HepG2 (cell line): ENCODE data around the gene ZNF561. TPM values are rescaled to one million over a fixed set of nuclear protein-coding genes. Genes with fewer than 3 reads are reported as not detected.

Experiments used
- ATAC-seq: fragments of 200-7000 bp; cut with Tn5 transposase; 3 replicates; pipeline ENCODE4 v1.9.1; 2020; ENCODE audit warnings: mild to moderate bottlenecking, moderate library complexity
- BruUV-seq: library from RNA; stranded (reverse); fragments of 400-500 nt; replicated peaks from 2 replicates; lab custom pipeline; 2021; lab: Mats Ljungman, UMichigan
- CTCF ChIA-PET: fragments of 300-600 bp; formaldehyde crosslinking; extraction: SDS; loops from one replicate; lab custom pipeline; 2021; ENCODE audit warnings: low total read pairs, inconsistent platforms, low intra/inter-chr PET ratio; lab: Yijun Ruan, JAX
- POLR2A ChIA-PET: fragments of 350-600 bp; sonication (Branson Sonifier 250); formaldehyde crosslinking; loops from one replicate; lab custom pipeline; 2020; ENCODE audit warnings: antibody characterized with exemption, inconsistent platforms; lab: Yijun Ruan, JAX
- DNase-seq: peaks from one replicate; pipeline ENCODE4 v3.0.0-alpha.2; 2015; ENCODE audit warnings: low spot score
- FAIRE-seq: peaks from 3 replicates; lab custom pipeline; 2011; peaks lifted over from hg19 to GRCh38; lab: Jason Lieb, UNC
- H2AFZ ChIP-seq: one replicate; pipeline ENCODE4 v1.6.1; 2011; ENCODE audit warnings: low read length, inconsistent platforms
- H3K27ac ChIP-seq: fragments of 300-600 bp; 3 replicates; pipeline ENCODE4 v1.8.0; 2011; ENCODE audit warnings: mixed run types, mild to moderate bottlenecking, mixed read lengths, low read length, inconsistent platforms; ENCODE audit not compliant: insufficient read depth; ENCODE audit errors: extremely low read length
- H3K27me3 ChIP-seq, 2 experiments: fragments of 200-600 bp in 1 of 2; 2 replicates in 1 of 2; 3 replicates in 1 of 2; pipeline versions ENCODE4 v1.6.0 to v1.8.0; 2011; ENCODE audit warnings: low read length in 2 of 2, mild to moderate bottlenecking in 2 of 2, moderate library complexity in 2 of 2, inconsistent platforms in 1 of 2; ENCODE audit not compliant: insufficient read depth in 2 of 2, control insufficient read depth in 1 of 2
- H3K36me3 ChIP-seq, 2 experiments: fragments of 200-600 bp in 1 of 2; replicated peaks in 1 of 2; 2 replicates in 1 of 2; 3 replicates in 1 of 2; pipeline versions ENCODE4 v1.5.1 to v1.8.0; 2011; ENCODE audit warnings: low read length in 2 of 2, inconsistent platforms in 1 of 2; ENCODE audit not compliant: insufficient read depth in 2 of 2, control insufficient read depth in 1 of 2
- H3K4me1 ChIP-seq: 2 replicates; pipeline ENCODE4 v1.5.1; 2012; ENCODE audit warnings: low read length, inconsistent platforms; ENCODE audit not compliant: insufficient read depth
- H3K4me2 ChIP-seq: 2 replicates; pipeline ENCODE4 v1.6.0; 2011; ENCODE audit warnings: low read depth, low read length, inconsistent platforms
- H3K4me3 ChIP-seq, 3 experiments: fragments of 200-600 bp in 1 of 3; sonication (generic), shearing (Covaris generic) in 1 of 3; replicated peaks in 1 of 3; 2 replicates each; pipeline ENCODE4 v1.5.1; 2011 to 2016; ENCODE audit warnings: low read length in 3 of 3, inconsistent platforms in 2 of 3, low read depth in 2 of 3, mild to moderate bottlenecking in 2 of 3, control low read depth in 1 of 3, mixed read lengths in 1 of 3; ENCODE audit not compliant: insufficient read depth in 1 of 3
- H3K79me2 ChIP-seq: one replicate; pipeline ENCODE4 v1.6.1; 2011; ENCODE audit warnings: low read length, inconsistent platforms; ENCODE audit not compliant: insufficient read depth
- H3K9ac ChIP-seq: 2 replicates; pipeline ENCODE4 v1.6.0; 2011; ENCODE audit warnings: mild to moderate bottlenecking, low read depth, low read length, inconsistent platforms; ENCODE audit not compliant: insufficient read depth
- H3K9me3 ChIP-seq: 2 replicates; pipeline ENCODE4 v1.5.1; 2012; ENCODE audit warnings: mild to moderate bottlenecking, low read length
- H4K20me1 ChIP-seq: 2 replicates; pipeline ENCODE4 v1.6.0; 2011; ENCODE audit warnings: inconsistent platforms, mild to moderate bottlenecking, low read length, moderate library complexity; ENCODE audit not compliant: insufficient read depth
- ADNP ChIP-seq: sonication (generic); formaldehyde crosslinking; IDR thresholded peaks from 2 replicates; pipeline ENCODE4 v1.4.0; 2020; ENCODE audit warnings: missing genetic modification reagents
- BRD4 ChIP-seq: sonication (generic); formaldehyde crosslinking; IDR thresholded peaks from 2 replicates; pipeline ENCODE4 v1.4.0; 2020; ENCODE audit warnings: missing genetic modification reagents
- CCAR2 ChIP-seq: fragments of 200-400 bp; formaldehyde crosslinking; optimal IDR thresholded peaks from 2 replicates; pipeline ENCODE3; 2018; ENCODE audit warnings: low read depth, mild to moderate bottlenecking, low read length, moderate library complexity
- CEBPB ChIP-seq: IDR thresholded peaks from 2 replicates; pipeline ENCODE4 v1.6.1; 2011; ENCODE audit warnings: low read depth, low read length, improper control_type of control experiment, borderline replicate concordance
- CREM ChIP-seq, 2 experiments: sonication (generic) in 1 of 2; formaldehyde crosslinking in 1 of 2; IDR thresholded peaks; 2 replicates each; pipeline versions ENCODE4 v1.4.0 to v1.6.1; 2016 to 2020; ENCODE audit warnings: antibody characterized with exemption in 1 of 2, mild to moderate bottlenecking in 1 of 2, missing genetic modification reagents in 1 of 2
- NCOA1 ChIP-seq: sonication (generic); formaldehyde crosslinking; IDR thresholded peaks from 2 replicates; pipeline ENCODE4 v1.9.0; 2021; ENCODE audit warnings: missing genetic modification reagents
- PTBP1 ChIP-seq: fragments of 200-400 bp; formaldehyde crosslinking; IDR thresholded peaks from 2 replicates; pipeline ENCODE4 v1.6.1; 2018; ENCODE audit warnings: low read length, low read depth; ENCODE audit not compliant: poor library complexity, severe bottlenecking
- RELA ChIP-seq: sonication (generic); formaldehyde crosslinking; IDR thresholded peaks from 2 replicates; pipeline ENCODE4 v1.4.0; 2020; ENCODE audit warnings: missing genetic modification reagents
- STAT6 ChIP-seq: sonication (generic); formaldehyde crosslinking; IDR thresholded peaks from 2 replicates; pipeline ENCODE4 v1.4.0; 2020; ENCODE audit warnings: missing genetic modification reagents, mild to moderate bottlenecking, borderline replicate concordance
- TOE1 ChIP-seq: sonication (generic); formaldehyde crosslinking; IDR thresholded peaks from 2 replicates; pipeline ENCODE4 v1.4.0; 2020; ENCODE audit warnings: mild to moderate bottlenecking, missing genetic modification reagents
- ZNF124 ChIP-seq: sonication (generic); formaldehyde crosslinking; IDR thresholded peaks from 2 replicates; pipeline ENCODE4 v1.4.0; 2020; ENCODE audit warnings: missing genetic modification reagents
- ZNF512 ChIP-seq: sonication (generic); formaldehyde crosslinking; IDR thresholded peaks from 2 replicates; pipeline ENCODE4 v1.4.0; 2020; ENCODE audit warnings: mild to moderate bottlenecking, missing genetic modification reagents
- ZNF629 ChIP-seq: sonication (generic); formaldehyde crosslinking; conservative IDR thresholded peaks from 2 replicates; pipeline ENCODE4 v1.5.0; 2020; ENCODE audit warnings: missing genetic modification reagents
- ZNF703 ChIP-seq: sonication (generic); formaldehyde crosslinking; IDR thresholded peaks from 2 replicates; pipeline ENCODE4 v1.5.1; 2020; ENCODE audit warnings: missing genetic modification reagents, mild to moderate bottlenecking, moderate library complexity, borderline replicate concordance
- ZNF878 ChIP-seq: sonication (generic); formaldehyde crosslinking; IDR thresholded peaks from 2 replicates; pipeline ENCODE4 v1.8.1; 2023; ENCODE audit warnings: mild to moderate bottlenecking, missing genetic modification reagents, moderate library complexity
- WGBS: methylation state at CpG from one replicate; pipeline ENCODE4 v1.1.6; 2017; ENCODE audit warnings: low lambda C conversion rate; 5-methylcytosine and 5-hydroxymethylcytosine counted together
- in situ Hi-C: cut with HindIII; loops from 2 replicates; pipeline ENCODE4 v1.10.0; 2017; ENCODE audit warnings: low pct_unique_long_range_greater_than_20kb; ENCODE audit not compliant: extremely low pct_ligation_motif_present
- intact Hi-C: fragments of 100-400 bp; cut with micrococcal nuclease; formaldehyde crosslinking; loops from one replicate; pipeline ENCODE4 v1.10.0; 2022; ENCODE audit not compliant: unreplicated experiment
- polyA plus RNA-seq, 8 experiments: library from polyadenylated mRNA; depleted of rRNA in 3 of 8; stranded (reverse) in 7 of 8; unstranded in 1 of 8; fragments of >200 nt; fragmentation: Illumina TruSeq in 4 of 8; extraction: Trizol in 4 of 8; gene quantifications; 2 replicates each; pipeline versions ENCODE4 v1.2.1 to v1.2.3, GENCODE V29; 2011 to 2016; ENCODE audit warnings: low read depth in 4 of 8, missing spikeins in 1 of 8, mixed read lengths in 1 of 8; ENCODE audit not compliant: insufficient read depth in 1 of 8
- total RNA-seq, 5 experiments: library from RNA; depleted of rRNA; stranded (reverse); fragments of >200 nt; fragmentation: Illumina TruSeq; extraction: Trizol; gene quantifications; 2 replicates each; pipeline ENCODE4 v1.2.3, GENCODE V29; 2016; ENCODE audit warnings: low read depth in 1 of 5

Gene ZNF561
- total and polyA plus RNA-seq, 2 of the 13 experiments (the other 11 are each of a cell fraction or from before 2014, with no cell fraction given) = 19.8 to 35.1 TPM

- in situ Hi-C loops = no loop called here
- no peak for TF ChIP-seq ZNF124 (CRISPR knock-in tag)
- TF ChIP-seq TOE1 (CRISPR knock-in tag) = no peak
- TF ChIP-seq CREM (IDR thresholded peaks at IDR 0.05) = no peak
- TF ChIP-seq CREM (CRISPR knock-in tag; IDR thresholded peaks at IDR 0.05) = no peak
- TF ChIP-seq CCAR2 = no peak
- no peak for TF ChIP-seq BRD4 (CRISPR knock-in tag)
- no peak for TF ChIP-seq ADNP (CRISPR knock-in tag)
- TF ChIP-seq, all 625 proteins: peak for 0
- H3K4me3 ChIP-seq = no peak overlapping the region
- intact Hi-C loops = loop anchor here (10.0 kb wide), 1 partner anchor 446 kb away; no protein-coding TSS in a partner anchor
- ATAC-seq (no peak), DNase-seq (no peak), FAIRE-seq (no peak)
- WGBS = 88% methylated on average over 4 of the region's 5 CpGs
- no peak overlapping the region for H3K9ac ChIP-seq
- H4K20me1 ChIP-seq = peaks cover 68% of the 10 kb centered on the region
- no peak overlapping the region for H3K27ac ChIP-seq
- CTCF ChIA-PET = no interaction called here
- BruUV-seq = no TSS peak
- H3K36me3 ChIP-seq = peaks cover 3 to 15% of the 10 kb centered on the region in 2 experiments; a peak in 4 of 5 replicates
- peaks cover 66% of the 10 kb centered on the region for H3K4me1 ChIP-seq
- no peak overlapping the region for H2AFZ ChIP-seq
- H3K9me3 ChIP-seq = no peaks in the 10 kb centered on the region
- POLR2A ChIA-PET = interaction anchor here (0.6 kb wide), 1 partner anchor 1160 kb away, joined by 3 read pairs; no protein-coding TSS in a partner anchor
- H3K79me2 ChIP-seq = peaks cover 83% of the 10 kb centered on the region
- no peaks in the 10 kb centered on the region; a peak in 1 of 5 replicates for H3K27me3 ChIP-seq
- H3K4me2 ChIP-seq = 0 out of 2 replicates have a peak overlapping the region, but pooled peaks have one; percentile 13
Observed at GRCh38 chr19:9580728-9581127, 40.3 kb downstream of the ZNF561 start.

- intact Hi-C loops = no loop called here
- Histone ChIP-seq H3K9me3 (peaks cover 3% of the 10 kb centered on the region; the same call in 1 of the 2 replicates), H3K4me2 (no peak overlapping the region), H4K20me1 (peaks cover 74% of the 10 kb centered on the region), H3K4me1 (peaks cover 52% of the 10 kb centered on the region), H2AFZ (no peak overlapping the region), H3K36me3 (peaks cover 12 to 30% of the 10 kb centered on the region in 2 experiments), H3K27me3 (no peaks in the 10 kb centered on the region), H3K79me2 (peaks cover 82% of the 10 kb centered on the region), H3K4me3 (no peak overlapping the region), H3K27ac (no peak overlapping the region), H3K9ac (no peak overlapping the region)
- ChIA-PET POLR2A (no interaction called here), CTCF (no interaction called here)
- ATAC-seq (peak; percentile 88), FAIRE-seq (no peak), DNase-seq (peak; percentile 70)
- BruUV-seq = no TSS peak
- 53% methylated on average over 6 of the region's 6 CpGs for WGBS
- in situ Hi-C loops = no loop called here
- TF ChIP-seq PTBP1 = no peak
- no peak for TF ChIP-seq ZNF512 (CRISPR knock-in tag)
- TF ChIP-seq NCOA1 (CRISPR knock-in tag) = no peak
- TF ChIP-seq ZNF703 (CRISPR knock-in tag) = no peak
- peak; percentile 68; the same call in 1 of the 2 replicates for TF ChIP-seq CEBPB
- TF ChIP-seq ZNF878 (CRISPR knock-in tag) = no peak
- TF ChIP-seq RELA (CRISPR knock-in tag) = no peak
- TF ChIP-seq ZNF629 (CRISPR knock-in tag) = no peak
- no peak for TF ChIP-seq STAT6 (CRISPR knock-in tag)
Observed at GRCh38 chr19:9570255-9570654, 50.8 kb downstream of the ZNF561 start.
